GM10847 (cell line): ENCODE results near the gene TREML1.

Source experiments
- POLR2A ChIP-seq: IDR thresholded peaks from 2 replicates; pipeline ENCODE4 v1.6.1; 2011; ENCODE audit not compliant: insufficient read length; ENCODE audit errors: extremely low read depth

The TREML1 gene

DNA sequence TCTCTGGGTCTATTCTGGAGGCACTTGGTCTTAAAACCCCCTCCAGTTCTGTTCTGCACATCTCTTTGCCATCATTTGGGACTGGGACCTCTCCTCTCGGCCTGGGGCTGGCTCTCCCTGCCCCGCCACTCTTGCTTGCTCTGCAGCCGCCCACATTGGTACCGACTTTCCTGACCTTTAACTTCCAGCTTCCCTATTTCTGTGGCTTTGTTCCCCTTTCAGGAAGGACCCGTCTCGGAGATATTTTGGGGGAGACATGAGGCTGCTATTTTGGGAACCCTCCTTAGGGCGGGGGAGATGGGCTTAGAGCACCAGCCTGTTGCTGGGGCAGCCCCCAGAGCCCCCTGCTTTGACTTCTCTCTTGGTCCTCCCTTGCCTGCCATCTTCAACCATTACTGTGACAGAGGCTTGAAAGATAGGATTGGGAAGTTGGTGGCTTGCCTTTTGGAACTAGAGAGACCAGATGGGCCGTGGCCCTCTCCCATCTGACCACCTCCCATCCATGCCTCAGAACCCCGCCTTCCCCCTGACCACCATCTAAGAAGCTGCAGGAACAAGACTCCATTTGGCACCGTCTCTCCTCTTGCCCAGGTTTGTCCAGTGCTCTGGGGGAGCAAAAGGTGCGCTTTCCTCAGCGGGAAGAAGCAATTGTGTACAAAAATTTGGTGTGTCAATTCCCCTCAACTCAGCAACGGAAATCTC, 7.9 kb upstream of the TREML1 start:
- TF ChIP-seq POLR2A = no peak

- TF ChIP-seq POLR2A = no peak
These were observed 7.2 kb upstream of the TREML1 start for GRCh38 chr6:41161380-41161779.

- no peak for TF ChIP-seq POLR2A
These were observed 6.8 kb upstream of the TREML1 start for GRCh38 chr6:41160933-41161332.

GRCh38 chr6:41159415-41160082, 5.4 kb upstream of the TREML1 start:
- TF ChIP-seq POLR2A = no peak

GRCh38 chr6:41157323-41157722, 3.2 kb upstream of the TREML1 start:
- TF ChIP-seq POLR2A = no peak

DNA sequence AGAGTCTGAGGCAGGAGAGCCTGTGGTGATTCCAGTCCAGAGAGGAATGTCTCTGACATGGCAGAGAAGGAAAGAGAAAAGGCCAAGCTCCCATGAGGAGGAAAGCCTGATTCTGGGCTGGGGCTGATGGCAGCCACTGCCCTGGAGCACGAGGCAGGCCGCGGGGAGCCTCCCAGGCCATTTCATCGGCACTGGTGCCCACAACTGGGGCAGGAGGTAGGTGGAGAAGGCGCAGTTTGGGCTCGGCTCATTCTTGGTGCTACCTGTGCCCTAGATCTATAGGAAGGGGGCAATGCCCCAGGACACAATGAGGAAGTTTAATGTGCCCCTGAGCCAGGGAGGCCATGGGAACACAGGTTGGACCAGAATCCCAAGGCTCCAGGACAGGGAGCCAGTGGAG, 2.6 kb upstream of the TREML1 start:
- no peak for TF ChIP-seq POLR2A

DNA sequence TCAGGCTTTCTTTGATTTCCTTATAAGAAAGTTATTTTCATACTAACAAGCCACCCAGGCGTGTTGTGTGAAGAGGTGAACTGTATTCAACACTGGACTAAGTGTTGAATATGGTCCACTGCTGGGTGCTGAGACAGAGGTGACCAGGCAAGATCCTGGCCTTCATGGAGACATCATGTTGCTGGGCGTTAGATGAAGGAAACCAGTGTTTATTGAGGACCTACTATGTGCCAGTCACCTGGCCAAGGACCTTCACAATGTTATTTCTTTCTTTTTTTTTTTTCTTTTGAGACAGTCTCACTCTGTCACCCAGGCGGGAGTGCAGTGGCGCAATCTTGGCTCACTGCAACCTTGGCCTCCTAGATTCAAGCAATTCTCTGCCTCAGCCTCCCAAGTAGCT, 1.9 kb upstream of the TREML1 start:
- no peak for TF ChIP-seq POLR2A

GRCh38 chr6:41155132-41155805, 1.1 kb upstream of the TREML1 start:
- no peak for TF ChIP-seq POLR2A

- TF ChIP-seq POLR2A = no peak
These were observed 696 bp downstream of the TREML1 start for GRCh38 chr6:41153451-41153850.

DNA sequence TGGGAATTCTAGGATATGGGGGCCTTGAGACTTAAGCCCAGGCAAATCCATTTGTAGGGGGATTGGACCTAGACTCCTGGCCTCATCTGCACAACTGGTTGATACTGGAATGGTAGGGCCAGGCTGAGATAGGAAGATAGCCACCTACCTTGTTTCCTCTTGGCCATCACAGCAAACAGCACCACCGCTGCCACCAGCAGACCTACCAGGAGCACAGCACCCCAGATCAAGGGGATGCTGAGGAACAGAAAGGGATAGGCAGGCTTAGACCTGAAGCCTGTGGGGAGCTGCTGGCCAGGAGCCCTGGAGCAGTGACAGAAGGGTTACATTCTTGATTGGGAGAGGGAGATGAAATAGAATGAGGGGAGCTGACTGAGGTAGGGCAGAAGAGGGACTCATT, 3.5 kb downstream of the TREML1 start:
- no peak for TF ChIP-seq POLR2A

GRCh38 chr6:41147917-41148316, 6.2 kb downstream of the TREML1 start:
- no peak for TF ChIP-seq POLR2A

GRCh38 chr6:41136911-41137310, 17.2 kb downstream of the TREML1 start:
- no peak for TF ChIP-seq POLR2A

DNA sequence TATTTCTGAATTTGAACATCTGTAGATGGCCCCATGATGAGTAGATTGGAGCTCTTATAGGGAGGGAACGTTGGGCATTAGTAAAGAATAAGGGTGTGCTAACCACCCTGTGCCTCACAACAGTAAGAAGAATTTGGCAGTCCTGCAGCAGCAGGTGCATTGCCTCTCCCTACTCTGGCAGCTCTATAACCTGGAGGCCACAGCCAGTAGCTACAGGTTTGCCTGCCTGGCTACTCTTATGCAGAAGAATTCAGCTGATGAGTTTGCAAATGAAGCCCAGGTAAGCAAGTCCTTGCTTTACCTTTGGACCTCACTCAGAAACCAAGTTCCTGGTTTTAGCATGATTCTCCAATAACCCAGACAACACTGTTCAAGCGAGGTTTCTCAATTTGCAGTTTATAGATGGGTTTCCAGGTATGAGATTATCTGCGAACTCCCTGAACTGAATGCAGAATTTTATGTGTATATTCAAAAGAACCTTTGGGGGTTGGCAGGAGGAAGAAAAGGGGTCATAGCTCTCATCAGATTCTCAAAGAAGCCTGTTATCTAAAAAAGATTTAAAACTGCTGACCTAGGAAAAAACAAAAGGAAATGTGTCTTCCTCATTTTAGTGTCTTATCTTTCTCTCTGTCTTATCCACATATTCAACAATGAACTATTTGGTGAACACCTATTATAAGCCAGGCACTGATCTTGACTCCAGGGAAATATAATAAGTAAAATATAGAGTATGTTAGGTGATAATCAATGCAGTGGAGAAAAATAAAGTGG, 18.9 kb downstream of the TREML1 start:
- no peak for TF ChIP-seq POLR2A

GRCh38 chr6:41132254-41132653, 21.9 kb downstream of the TREML1 start:
- TF ChIP-seq POLR2A = no peak

GRCh38 chr6:41125282-41125681, 28.9 kb downstream of the TREML1 start:
- TF ChIP-seq POLR2A = no peak

DNA sequence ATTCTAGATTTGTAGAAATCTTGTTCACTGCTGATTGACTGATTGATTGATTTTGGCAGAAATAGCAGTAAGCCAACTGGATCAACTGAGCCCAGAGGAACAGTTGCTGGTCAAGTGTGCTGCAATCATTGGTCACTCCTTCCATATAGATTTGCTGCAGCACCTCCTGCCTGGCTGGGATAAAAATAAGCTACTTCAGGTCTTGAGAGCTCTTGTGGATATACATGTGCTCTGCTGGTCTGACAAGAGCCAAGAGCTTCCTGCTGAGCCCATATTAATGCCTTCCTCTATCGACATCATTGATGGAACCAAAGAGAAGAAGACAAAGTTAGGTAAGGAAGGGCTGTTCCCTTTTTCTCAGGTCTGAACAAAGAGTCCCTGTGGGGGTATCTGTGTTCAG, 31.2 kb downstream of the TREML1 start:
- TF ChIP-seq POLR2A = no peak
